Endometrium (tissue), 2 donors: ENCODE measurements around the gene MYO1D.

ENCODE experiments used
- FAIRE-seq: peaks from 2 replicates; lab custom pipeline; 2012; peaks lifted over from hg19 to GRCh38; lab: Jason Lieb, UNC
- donor health status: control.
- donor health status: control.

Gene MYO1D

GRCh38 chr17:32568705-32569104 is 308.2 kb downstream of the MYO1D start:
- no peak for FAIRE-seq

GRCh38 chr17:32567511-32567910 is 309.4 kb downstream of the MYO1D start:
- FAIRE-seq = no peak

- FAIRE-seq = no peak
Measured at GRCh38 chr17:32567086-32567485, 309.8 kb downstream of the MYO1D start.

- FAIRE-seq = no peak
Measured at GRCh38 chr17:32566303-32566702, 310.6 kb downstream of the MYO1D start.

- no peak for FAIRE-seq
Measured at GRCh38 chr17:32565401-32565800, 311.5 kb downstream of the MYO1D start.

GRCh38 chr17:32564325-32564724 is 312.6 kb downstream of the MYO1D start:
- FAIRE-seq = no peak

- FAIRE-seq = no peak
Measured at GRCh38 chr17:32563583-32563982, 313.3 kb downstream of the MYO1D start.

GRCh38 chr17:32558997-32559650 is 317.8 kb downstream of the MYO1D start:
- no peak for FAIRE-seq

- FAIRE-seq = no peak
Measured at GRCh38 chr17:32558326-32558955, 318.5 kb downstream of the MYO1D start.

- FAIRE-seq = no peak
Measured at GRCh38 chr17:32555611-32556310, 321.2 kb downstream of the MYO1D start.

GRCh38 chr17:32553168-32553567 is 323.8 kb downstream of the MYO1D start:
- no peak for FAIRE-seq

- no peak for FAIRE-seq
Measured at GRCh38 chr17:32552280-32552679, 324.6 kb downstream of the MYO1D start.

GRCh38 chr17:32551186-32551955 is 325.6 kb downstream of the MYO1D start:
- no peak for FAIRE-seq

- FAIRE-seq = no peak
Measured at GRCh38 chr17:32549559-32549958, 327.4 kb downstream of the MYO1D start.

- no peak for FAIRE-seq
Measured at GRCh38 chr17:32546031-32546444, 330.9 kb downstream of the MYO1D start.

- FAIRE-seq = no peak
Measured at GRCh38 chr17:32542186-32542585, 334.7 kb downstream of the MYO1D start.

GRCh38 chr17:32541640-32542039 is 335.3 kb downstream of the MYO1D start:
- FAIRE-seq = no peak

GRCh38 chr17:32536736-32537643 is 339.9 kb downstream of the MYO1D start:
- no peak for FAIRE-seq

- no peak for FAIRE-seq
Measured at GRCh38 chr17:32533296-32533695, 343.6 kb downstream of the MYO1D start.

- FAIRE-seq = no peak
Measured at GRCh38 chr17:32529604-32530003, 347.3 kb downstream of the MYO1D start.

GRCh38 chr17:32528825-32529224 is 348.1 kb downstream of the MYO1D start:
- no peak for FAIRE-seq

- FAIRE-seq = no peak
Measured at GRCh38 chr17:32527146-32527545, 349.8 kb downstream of the MYO1D start.
